ACHN (cell line): ENCODE data around the gene KIAA1755.
A peak's percentile ranks its signal among the peaks of the same experiment; 100 is the strongest.

Experiments
- DNase-seq: peaks from one replicate; pipeline ENCODE4 v3.0.0-alpha.2; 2015
- in situ Hi-C: cut with HindIII; loops from 2 replicates; pipeline ENCODE4 v1.10.0; 2017; ENCODE audit warnings: low sequenced_read_pairs, low pct_ligation_motif_present, low pct_unique_long_range_greater_than_20kb

Gene KIAA1755

GRCh38 chr20:38166703-38167233, 93.8 kb downstream of the KIAA1755 start:
- in situ Hi-C loops = no loop called here

GRCh38 chr20:38165966-38166702, 94.4 kb downstream of the KIAA1755 start:
- in situ Hi-C loops = no loop called here
- no peak for DNase-seq

More at GRCh38 chr20:38166703-38167233, 93.8 kb downstream of the KIAA1755 start:
- no peak for DNase-seq

GRCh38 chr20:38165089-38165965, 95.2 kb downstream of the KIAA1755 start, which contains the start of gene TGM2:
Gene TGM2, minus strand, starts transcription at chr20:38165270. Its CDS starts 72 bp downstream, at chr20:38165198.
- in situ Hi-C loops = no loop called here
- peak; percentile 84 for DNase-seq

- in situ Hi-C loops = no loop called here
- DNase-seq = no peak
Measured at GRCh38 chr20:38164624-38165088, 95.9 kb downstream of the KIAA1755 start.

- no peak for DNase-seq
- in situ Hi-C loops = no loop called here
Measured at GRCh38 chr20:38164069-38164468, 96.5 kb downstream of the KIAA1755 start.

GRCh38 chr20:38162878-38163875, 97.4 kb downstream of the KIAA1755 start:
- in situ Hi-C loops = no loop called here
- no peak for DNase-seq

- DNase-seq = no peak
- in situ Hi-C loops = no loop called here
Measured at GRCh38 chr20:38162149-38162548, 98.4 kb downstream of the KIAA1755 start.

- no peak for DNase-seq
- in situ Hi-C loops = no loop called here
Measured at GRCh38 chr20:38161412-38161774, 99.1 kb downstream of the KIAA1755 start.
